Mucosa of stomach (tissue), 1 donor: Measurements from ENCODE around the gene ASCC2.
"Not testable (repeated sequence)": the region's sequence is repeated elsewhere in the genome, so short reads cannot be mapped to it uniquely, and the experiment has no call there.

ENCODE experiments used
- H3K27me3 ChIP-seq: one replicate; pipeline ENCODE4 v1.7.0; 2013; ENCODE audit warnings: mild to moderate bottlenecking, low read length; ENCODE audit not compliant: control insufficient read depth, insufficient read depth
- H3K36me3 ChIP-seq: one replicate; pipeline ENCODE4 v1.7.0; 2013; ENCODE audit warnings: low read length; ENCODE audit not compliant: control insufficient read depth, insufficient read depth
- H3K4me1 ChIP-seq: one replicate; pipeline ENCODE4 v1.7.0; 2013; ENCODE audit warnings: mild to moderate bottlenecking, low read length; ENCODE audit not compliant: control insufficient read depth, insufficient read depth
- H3K4me3 ChIP-seq: one replicate; pipeline ENCODE4 v1.7.0; 2013; ENCODE audit warnings: low read length
- H3K9ac ChIP-seq: one replicate; pipeline ENCODE4 v1.7.0; 2013; ENCODE audit warnings: mild to moderate bottlenecking, low read length, moderate library complexity
- H3K9me3 ChIP-seq: one replicate; pipeline ENCODE4 v1.7.0; 2013; ENCODE audit warnings: mild to moderate bottlenecking, low read length, moderate library complexity; ENCODE audit not compliant: control insufficient read depth
- donor health status: Pancreatic carcinoma.

The ASCC2 gene

GRCh38 chr22:29830585-29830984 lies 7.5 kb downstream of the ASCC2 start:
- Histone ChIP-seq H3K4me1 (peaks cover 21% of the 10 kb centered on the region), H3K4me3 (no peak overlapping the region), H3K9me3 (no peaks in the 10 kb centered on the region), H3K36me3 (peaks cover 20% of the 10 kb centered on the region), H3K27me3 (no peaks in the 10 kb centered on the region), H3K9ac (no peak overlapping the region)

GRCh38 chr22:29827726-29828125 lies 10.3 kb downstream of the ASCC2 start:
- not testable (repeated sequence) for H3K27me3 ChIP-seq, H3K9ac ChIP-seq, H3K9me3 ChIP-seq, H3K4me3 ChIP-seq
- Histone ChIP-seq H3K36me3 (peaks cover 20% of the 10 kb centered on the region), H3K4me1 (peaks cover 34% of the 10 kb centered on the region)

- H3K9ac ChIP-seq = no peak overlapping the region
- no peaks in the 10 kb centered on the region for H3K9me3 ChIP-seq
- H3K4me1 ChIP-seq = peaks cover 38% of the 10 kb centered on the region
- H3K4me3 ChIP-seq = no peak overlapping the region
- no peaks in the 10 kb centered on the region for H3K27me3 ChIP-seq
- H3K36me3 ChIP-seq = peaks cover 19% of the 10 kb centered on the region
These were observed 11.0 kb downstream of the ASCC2 start for GRCh38 chr22:29827091-29827490.

- Histone ChIP-seq H3K36me3 (peaks cover 7% of the 10 kb centered on the region), H3K27me3 (no peaks in the 10 kb centered on the region), H3K9ac (no peak overlapping the region), H3K4me3 (no peak overlapping the region), H3K4me1 (peaks cover 44% of the 10 kb centered on the region), H3K9me3 (no peaks in the 10 kb centered on the region)
These were observed 12.5 kb downstream of the ASCC2 start for GRCh38 chr22:29825578-29825977.

GRCh38 chr22:29824677-29825076 lies 13.4 kb downstream of the ASCC2 start:
- no peaks in the 10 kb centered on the region for H3K27me3 ChIP-seq
- peaks cover 5% of the 10 kb centered on the region for H3K36me3 ChIP-seq
- H3K4me3 ChIP-seq = no peak overlapping the region
- H3K9ac ChIP-seq = no peak overlapping the region
- H3K9me3 ChIP-seq = no peaks in the 10 kb centered on the region
- peaks cover 44% of the 10 kb centered on the region for H3K4me1 ChIP-seq

- no peaks in the 10 kb centered on the region for H3K27me3 ChIP-seq
- H3K9me3 ChIP-seq = no peaks in the 10 kb centered on the region
- peaks cover 43% of the 10 kb centered on the region for H3K4me1 ChIP-seq
- no peak overlapping the region for H3K4me3 ChIP-seq
- no peaks in the 10 kb centered on the region for H3K36me3 ChIP-seq
- H3K9ac ChIP-seq = no peak overlapping the region
These were observed 16.6 kb downstream of the ASCC2 start for GRCh38 chr22:29821291-29822016.

- H3K9me3 ChIP-seq = no peaks in the 10 kb centered on the region
- no peaks in the 10 kb centered on the region for H3K27me3 ChIP-seq
- no peak overlapping the region for H3K9ac ChIP-seq
- H3K36me3 ChIP-seq = no peaks in the 10 kb centered on the region
- peaks cover 48% of the 10 kb centered on the region for H3K4me1 ChIP-seq
- no peak overlapping the region for H3K4me3 ChIP-seq
These were observed 17.1 kb downstream of the ASCC2 start for GRCh38 chr22:29820961-29821290.

GRCh38 chr22:29819501-29819900 lies 18.6 kb downstream of the ASCC2 start:
- H3K9ac ChIP-seq = no peak overlapping the region
- H3K4me1 ChIP-seq = peaks cover 49% of the 10 kb centered on the region
- peaks cover 3% of the 10 kb centered on the region for H3K36me3 ChIP-seq
- H3K9me3 ChIP-seq = no peaks in the 10 kb centered on the region
- H3K4me3 ChIP-seq = no peak overlapping the region
- no peaks in the 10 kb centered on the region for H3K27me3 ChIP-seq

GRCh38 chr22:29817724-29818123 lies 20.4 kb downstream of the ASCC2 start:
- Histone ChIP-seq H3K36me3 (peaks cover 4% of the 10 kb centered on the region), H3K4me3 (no peak overlapping the region), H3K4me1 (peaks cover 60% of the 10 kb centered on the region), H3K9me3 (no peaks in the 10 kb centered on the region), H3K9ac (no peak overlapping the region), H3K27me3 (no peaks in the 10 kb centered on the region)

GRCh38 chr22:29816980-29817379 lies 21.1 kb downstream of the ASCC2 start:
- H3K36me3 ChIP-seq = peaks cover 10% of the 10 kb centered on the region
- H3K27me3 ChIP-seq = no peaks in the 10 kb centered on the region
- no peak overlapping the region for H3K9ac ChIP-seq
- H3K9me3 ChIP-seq = no peaks in the 10 kb centered on the region
- no peak overlapping the region for H3K4me3 ChIP-seq
- H3K4me1 ChIP-seq = peaks cover 60% of the 10 kb centered on the region

- Histone ChIP-seq H3K36me3 (peaks cover 10% of the 10 kb centered on the region), H3K4me1 (peaks cover 60% of the 10 kb centered on the region), H3K27me3 (no peaks in the 10 kb centered on the region), H3K9me3 (no peaks in the 10 kb centered on the region), H3K9ac (no peak overlapping the region), H3K4me3 (no peak overlapping the region)
These were observed 21.5 kb downstream of the ASCC2 start for GRCh38 chr22:29816539-29816938.

- Histone ChIP-seq H3K36me3 (peaks cover 10% of the 10 kb centered on the region), H3K27me3 (no peaks in the 10 kb centered on the region), H3K4me1 (peaks cover 57% of the 10 kb centered on the region), H3K9ac (peak overlapping the region; percentile 30), H3K9me3 (no peaks in the 10 kb centered on the region), H3K4me3 (no peak overlapping the region)
These were observed 21.9 kb downstream of the ASCC2 start for GRCh38 chr22:29816128-29816527.

- Histone ChIP-seq H3K36me3 (peaks cover 10% of the 10 kb centered on the region), H3K9ac (peak overlapping the region; percentile 30), H3K9me3 (no peaks in the 10 kb centered on the region), H3K4me3 (no peak overlapping the region), H3K27me3 (no peaks in the 10 kb centered on the region), H3K4me1 (peaks cover 53% of the 10 kb centered on the region)
These were observed 22.5 kb downstream of the ASCC2 start for GRCh38 chr22:29815580-29815979.
